K562 (cell line): ENCODE data around the gene CDK4. TPM values are rescaled to one million over a fixed set of nuclear protein-coding genes. Genes with fewer than 3 reads are reported as not detected.
A peak's percentile ranks its signal among the peaks of the same experiment; 100 is the strongest.

Experiments used
- ATAC-seq: fragments of 200-7000 bp; cut with Tn5 transposase; 3 replicates; pipeline ENCODE4 v1.9.1; 2020; ENCODE audit warnings: moderate library complexity
- BruUV-seq: library from RNA; stranded (reverse); fragments of 400-500 nt; replicated peaks from 2 replicates; lab custom pipeline; 2021; lab: Mats Ljungman, UMichigan
- CTCF ChIA-PET: fragments of 300-600 bp; formaldehyde crosslinking; extraction: SDS; loops from one replicate; lab custom pipeline; 2021; ENCODE audit warnings: low intra/inter-chr PET ratio; lab: Yijun Ruan, JAX
- POLR2A ChIA-PET: fragments of 300-600, 350-650 bp; sonication (Branson Sonifier 250); formaldehyde crosslinking; extraction: SDS; loops from one replicate; lab custom pipeline; 2021; ENCODE audit warnings: antibody characterized with exemption, inconsistent platforms; lab: Yijun Ruan, JAX
- DNase-seq, 4 experiments: peaks; one replicate each; pipeline versions ENCODE4 v3.0.0 to v3.0.0-alpha.2; 2011 to 2018; ENCODE audit warnings: low spot score in 3 of 4, mixed read lengths in 3 of 4; ENCODE audit errors: extremely low read depth in 1 of 4
- FAIRE-seq: peaks from 2 replicates; lab custom pipeline; 2011; peaks lifted over from hg19 to GRCh38; lab: Jason Lieb, UNC
- H2AFZ ChIP-seq: 2 replicates; pipeline ENCODE4 v1.6.0; 2011; ENCODE audit warnings: low read depth, low read length, control low read depth, inconsistent platforms
- H3K27ac ChIP-seq: fragments of 200-600 bp; 3 replicates; pipeline ENCODE4 v1.8.0; 2011; ENCODE audit warnings: low read depth, mild to moderate bottlenecking, control low read depth, inconsistent platforms, low read length, moderate library complexity, mixed read lengths; ENCODE audit errors: extremely low read depth
- H3K27me3 ChIP-seq, 2 experiments: fragments of 300-600 bp in 1 of 2; 2 replicates in 1 of 2; 3 replicates in 1 of 2; pipeline versions ENCODE4 v1.6.0 to v1.8.0; 2011; ENCODE audit warnings: inconsistent platforms in 2 of 2, low read length in 2 of 2, mild to moderate bottlenecking in 1 of 2, mixed read lengths in 1 of 2, moderate library complexity in 1 of 2; ENCODE audit not compliant: control insufficient read depth in 2 of 2, insufficient read depth in 2 of 2
- H3K36me3 ChIP-seq: fragments of 300-600 bp; 3 replicates; pipeline ENCODE4 v1.8.0; 2011; ENCODE audit warnings: mild to moderate bottlenecking, low read length, inconsistent platforms; ENCODE audit not compliant: control insufficient read depth, insufficient read depth
- H3K4me1 ChIP-seq, 2 experiments: fragments of 200-600 bp in 1 of 2; replicated peaks in 1 of 2; 2 replicates in 1 of 2; 3 replicates in 1 of 2; pipeline versions ENCODE4 v1.5.1 to v1.8.0; 2011; ENCODE audit warnings: inconsistent platforms in 2 of 2, low read length in 2 of 2, mild to moderate bottlenecking in 1 of 2, mixed read lengths in 1 of 2, moderate library complexity in 1 of 2; ENCODE audit not compliant: control insufficient read depth in 2 of 2, insufficient read depth in 2 of 2
- H3K4me2 ChIP-seq: 2 replicates; pipeline ENCODE4 v1.6.1; 2011; ENCODE audit warnings: low read length, control low read depth, inconsistent platforms, mixed read lengths; ENCODE audit not compliant: insufficient read depth
- H3K4me3 ChIP-seq: fragments of 200-600 bp; sonication (generic), shearing (Covaris generic); 2 replicates; pipeline ENCODE4 v1.5.1; 2016; ENCODE audit warnings: control low read depth, inconsistent platforms
- H3K79me2 ChIP-seq: fragments of 200-600 bp; 3 replicates; pipeline ENCODE4 v1.8.0; 2011; ENCODE audit warnings: low read length, inconsistent platforms; ENCODE audit not compliant: control insufficient read depth, insufficient read depth
- H3K9ac ChIP-seq, 2 experiments: 2 replicates each; pipeline versions ENCODE4 v1.6.0 to v1.6.1; 2011; ENCODE audit warnings: low read depth in 2 of 2, low read length in 2 of 2, control low read depth in 1 of 2, inconsistent platforms in 1 of 2, mild to moderate bottlenecking in 1 of 2, mixed read lengths in 1 of 2; ENCODE audit not compliant: insufficient read depth in 1 of 2
- H3K9me1 ChIP-seq: one replicate; pipeline ENCODE4 v1.6.0; 2011; ENCODE audit warnings: inconsistent platforms, mild to moderate bottlenecking, low read length, moderate library complexity; ENCODE audit not compliant: control insufficient read depth, insufficient read depth
- H3K9me3 ChIP-seq: replicated peaks from 2 replicates; pipeline ENCODE4 v1.5.1; 2011; ENCODE audit warnings: low read depth, low read length, inconsistent platforms; ENCODE audit not compliant: control insufficient read depth, insufficient read depth
- H4K20me1 ChIP-seq: replicated peaks from 2 replicates; pipeline ENCODE4 v1.6.1; 2011; ENCODE audit warnings: low read length, inconsistent platforms, mixed read lengths; ENCODE audit not compliant: control insufficient read depth, insufficient read depth
- CCNT2 ChIP-seq: IDR thresholded peaks from 2 replicates; pipeline ENCODE4 v1.6.1; 2011; ENCODE audit warnings: borderline replicate concordance, low read depth, mild to moderate bottlenecking, moderate library complexity, mixed read lengths, low read length; ENCODE audit not compliant: insufficient read length; ENCODE audit errors: extremely low read depth
- ESRRA ChIP-seq: fragments of 450-650 bp; IDR thresholded peaks from 2 replicates; pipeline ENCODE4 v1.6.1; 2014; ENCODE audit warnings: low read depth, mild to moderate bottlenecking, moderate library complexity, borderline replicate concordance
- FOXM1 ChIP-seq, 2 experiments: fragments of 450-650 bp in 1 of 2; sonication (generic) in 1 of 2; formaldehyde crosslinking in 1 of 2; IDR thresholded peaks; 2 replicates each; pipeline versions ENCODE4 v1.6.1 to v1.9.0; 2017 to 2022; ENCODE audit warnings: low read depth in 2 of 2, mild to moderate bottlenecking in 2 of 2, missing genetic modification reagents in 1 of 2, moderate library complexity in 1 of 2
- KDM2B ChIP-seq: fragments of 250-450 bp; sonication (Bioruptor Pico); IDR thresholded peaks from 2 replicates; pipeline ENCODE4 v1.8.0; 2021; ENCODE audit warnings: mild to moderate bottlenecking, moderate library complexity
- KLF16 ChIP-seq: IDR thresholded peaks from 2 replicates; pipeline ENCODE4 v1.6.1; 2016; ENCODE audit warnings: antibody characterized with exemption
- NFE2 ChIP-seq: IDR thresholded peaks from 2 replicates; pipeline ENCODE4 v1.6.1; 2014; ENCODE audit warnings: antibody characterized with exemption, low read depth
- PCBP2 ChIP-seq: fragments of 200-400 bp; formaldehyde crosslinking; IDR thresholded peaks from 2 replicates; pipeline ENCODE4 v1.6.1; 2018; ENCODE audit warnings: low read length, low read depth, mild to moderate bottlenecking, moderate library complexity; ENCODE audit not compliant: poor library complexity, severe bottlenecking
- PURB ChIP-seq: sonication (generic); formaldehyde crosslinking; IDR thresholded peaks from 2 replicates; pipeline ENCODE4 v1.9.0; 2021; ENCODE audit warnings: low read depth, mild to moderate bottlenecking, missing genetic modification reagents
- TEAD1 ChIP-seq, 2 experiments: fragments of 450-650 bp in 1 of 2; sonication (generic) in 1 of 2; formaldehyde crosslinking; IDR thresholded peaks; 2 replicates each; pipeline versions ENCODE4 v1.4.0 to v1.8.0; 2020 to 2022; ENCODE audit warnings: mild to moderate bottlenecking in 2 of 2, missing genetic modification reagents in 1 of 2
- TSC22D4 ChIP-seq: fragments of 450-650 bp; IDR thresholded peaks from 2 replicates; pipeline ENCODE4 v1.6.1; 2016; ENCODE audit warnings: missing genetic modification characterization, missing biosample characterization, control low read depth
- VEZF1 ChIP-seq: fragments of 200-800 bp; sonication (Bioruptor generic); IDR thresholded peaks from 2 replicates; pipeline ENCODE4 v1.6.1; 2017; ENCODE audit warnings: missing genetic modification characterization, missing compliant biosample characterization
- XRCC5 ChIP-seq: fragments of 200-400 bp; formaldehyde crosslinking; IDR thresholded peaks from 2 replicates; pipeline ENCODE4 v1.6.1; 2017; ENCODE audit warnings: low read depth, mild to moderate bottlenecking, low read length
- ZBTB17 ChIP-seq: fragments of 450-650 bp; formaldehyde crosslinking; IDR thresholded peaks from 2 replicates; pipeline ENCODE4 v1.4.0; 2020; ENCODE audit warnings: mild to moderate bottlenecking
- ZC3H8 ChIP-seq: fragments of 450-650 bp; IDR thresholded peaks from 2 replicates; pipeline ENCODE4 v1.6.1; 2017
- ZFP30 ChIP-seq: fragments of 250-450 bp; sonication (Bioruptor Pico); IDR thresholded peaks from 2 replicates; pipeline ENCODE4 v1.8.0; 2022; ENCODE audit warnings: moderate library complexity, mild to moderate bottlenecking, inconsistent platforms, borderline replicate concordance
- ZNF174 ChIP-seq: fragments of 250-450 bp; sonication (Bioruptor Pico); IDR thresholded peaks from 2 replicates; pipeline ENCODE4 v1.4.0; 2020; ENCODE audit warnings: mild to moderate bottlenecking
- ZNF274 ChIP-seq: IDR thresholded peaks from 2 replicates; pipeline ENCODE4 v1.6.1; 2011; ENCODE audit warnings: low read depth, mild to moderate bottlenecking, low read length, moderate library complexity, borderline replicate concordance
- WGBS: fragments of 100-300 bp; shearing (Covaris generic); methylation state at CpG from one replicate; pipeline ENCODE4 v1.1.6; 2016; ENCODE audit warnings: low coverage, mixed read lengths; ENCODE audit not compliant: insufficient coverage; ENCODE audit errors: missing lambda C conversion rate; 5-methylcytosine and 5-hydroxymethylcytosine counted together
- in situ Hi-C: fragments of 300-500 bp; cut with MboI; formaldehyde crosslinking; loops from 4 replicates; pipeline ENCODE4 v1.15.0; 2018; ENCODE audit warnings: inconsistent platforms, mixed read lengths
- intact Hi-C: fragments of 100-400 bp; cut with micrococcal nuclease; formaldehyde crosslinking; loops from 2 replicates; pipeline ENCODE4 v1.14.2; 2022
- polyA plus RNA-seq, 8 experiments: library from polyadenylated mRNA; depleted of rRNA in 4 of 8; stranded (reverse) in 5 of 8; unstranded in 3 of 8; fragments of >200 nt; fragmentation: Nextera tagmentation in 2 of 8; fragmentation: Illumina TruSeq in 1 of 8; extraction: Ambion mirVana in 2 of 8; extraction: Trizol in 1 of 8; gene quantifications; 2 replicates each; pipeline versions ENCODE4 v1.2.1 to v1.2.3, GENCODE V29; 2011 to 2014; ENCODE audit warnings: inconsistent platforms in 1 of 8, missing spikeins in 1 of 8
- total RNA-seq, 7 experiments: library from RNA; depleted of rRNA in 6 of 7; stranded (reverse); fragments of >200 nt in 6 of 7; fragmentation: Illumina TruSeq in 2 of 7; extraction: Trizol in 2 of 7; gene quantifications; 2 replicates each; pipeline versions ENCODE4 v1.2.1 to v1.2.3, GENCODE V29; 2011 to 2021; ENCODE audit warnings: low replicate concordance in 1 of 7
- TF ChIP-seq, protein P1 (sequence below): sonication (generic); formaldehyde crosslinking; IDR thresholded peaks from 2 replicates; pipeline ENCODE4 v1.8.1; 2023; ENCODE audit warnings: mild to moderate bottlenecking, missing genetic modification reagents

CDK4 gene
- total and polyA plus RNA-seq, 9 of the 15 experiments (the other 6 are each of a cell fraction or from before 2014, with no cell fraction given) = 37.8 to 436 (median 238) TPM

GRCh38 chr12:57746025-57746424, 6.1 kb downstream of the CDK4 start (continued):
- TF ChIP-seq VEZF1 (CRISPR knock-in tag) (0 out of 2 replicates have a peak, but pooled peaks have one; percentile 16), PURB (no peak), CCNT2 (no peak), ZBTB17 (CRISPR knock-in tag) (peak; percentile 50; the same call in 1 of the 2 replicates), ESRRA (no peak), FOXM1 (IDR thresholded peaks at IDR 0.05; ENCODE audit: low read depth) (no peak), FOXM1 (CRISPR knock-in tag; IDR thresholded peaks at IDR 0.05; ENCODE audit: low read depth) (no peak), ZFP30 (CRISPR knock-in tag) (no peak)

DNA sequence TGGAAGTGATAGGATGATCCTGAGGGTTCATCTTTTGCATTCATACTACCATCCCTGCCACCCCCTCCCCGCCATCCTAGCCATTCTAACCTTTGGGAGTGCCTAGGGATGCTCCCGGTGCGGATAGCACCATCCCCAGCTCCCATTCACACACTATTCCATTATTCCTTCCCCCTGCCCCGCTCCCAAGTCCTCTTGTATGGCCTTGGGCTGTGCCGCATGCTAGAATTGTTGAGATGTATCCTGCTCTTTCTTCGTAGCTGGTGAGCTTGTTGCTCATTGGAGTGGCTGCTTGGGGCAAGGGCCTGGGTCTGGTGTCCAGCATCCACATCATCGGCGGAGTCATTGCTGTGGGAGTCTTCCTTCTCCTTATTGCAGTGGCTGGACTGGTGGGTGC, 6.6 kb downstream of the CDK4 start:
- H3K4me3 ChIP-seq = peak overlapping the region; percentile 59
- peak overlapping the region; percentile 84 for H3K27ac ChIP-seq
- no peaks in the 10 kb centered on the region for H3K9me3 ChIP-seq
- intact Hi-C loops = no loop called here
- POLR2A ChIA-PET = interaction anchor here (0.6 to 2.5 kb wide), 13 partner anchors 9 to 226 kb away, joined by 3 to 15 read pairs (median 3); partner anchors contain the start of genes CYP27B1, DDIT3, EEF1AKMT3 and METTL1
- no peak for FAIRE-seq
- WGBS = 32% methylated on average over 8 of the region's 8 CpGs
- H2AFZ ChIP-seq = peak overlapping the region; percentile 68; the same call in 1 of the 2 replicates
- H3K9ac ChIP-seq = peak overlapping the region; percentile 88 to 95
- peak; percentile 42 for ATAC-seq
- H3K27me3 ChIP-seq = peaks cover 0 to 3% of the 10 kb centered on the region in 2 experiments; a peak in 2 of 5 replicates
- CTCF ChIA-PET = no interaction called here
- H3K4me2 ChIP-seq = peak overlapping the region; percentile 88
- peaks cover 45% of the 10 kb centered on the region for H3K36me3 ChIP-seq
- DNase-seq = peak in 1 of 4 experiments; percentile 50
- in situ Hi-C loops = loop anchor here (10.0 kb wide), 1 partner anchor 431 kb away; no protein-coding TSS in a partner anchor
- peaks cover 10% of the 10 kb centered on the region in 2 experiments; a peak in 3 of 5 replicates for H3K4me1 ChIP-seq
- no peaks in the 10 kb centered on the region for H4K20me1 ChIP-seq
- no TSS peak for BruUV-seq
- peaks cover 24% of the 10 kb centered on the region for H3K79me2 ChIP-seq
- no peaks in the 10 kb centered on the region for H3K9me1 ChIP-seq
- no peak; a peak in 1 of 4 replicates for TF ChIP-seq TEAD1 (CRISPR knock-in tag; IDR thresholded peaks at IDR 0.05)
- no peak for TF ChIP-seq ZNF174 (CRISPR knock-in tag)
- TF ChIP-seq NFE2 = no peak
- no peak for TF ChIP-seq KDM2B (CRISPR knock-in tag)
- no peak for TF ChIP-seq KLF16
- TF ChIP-seq, protein P1, sequence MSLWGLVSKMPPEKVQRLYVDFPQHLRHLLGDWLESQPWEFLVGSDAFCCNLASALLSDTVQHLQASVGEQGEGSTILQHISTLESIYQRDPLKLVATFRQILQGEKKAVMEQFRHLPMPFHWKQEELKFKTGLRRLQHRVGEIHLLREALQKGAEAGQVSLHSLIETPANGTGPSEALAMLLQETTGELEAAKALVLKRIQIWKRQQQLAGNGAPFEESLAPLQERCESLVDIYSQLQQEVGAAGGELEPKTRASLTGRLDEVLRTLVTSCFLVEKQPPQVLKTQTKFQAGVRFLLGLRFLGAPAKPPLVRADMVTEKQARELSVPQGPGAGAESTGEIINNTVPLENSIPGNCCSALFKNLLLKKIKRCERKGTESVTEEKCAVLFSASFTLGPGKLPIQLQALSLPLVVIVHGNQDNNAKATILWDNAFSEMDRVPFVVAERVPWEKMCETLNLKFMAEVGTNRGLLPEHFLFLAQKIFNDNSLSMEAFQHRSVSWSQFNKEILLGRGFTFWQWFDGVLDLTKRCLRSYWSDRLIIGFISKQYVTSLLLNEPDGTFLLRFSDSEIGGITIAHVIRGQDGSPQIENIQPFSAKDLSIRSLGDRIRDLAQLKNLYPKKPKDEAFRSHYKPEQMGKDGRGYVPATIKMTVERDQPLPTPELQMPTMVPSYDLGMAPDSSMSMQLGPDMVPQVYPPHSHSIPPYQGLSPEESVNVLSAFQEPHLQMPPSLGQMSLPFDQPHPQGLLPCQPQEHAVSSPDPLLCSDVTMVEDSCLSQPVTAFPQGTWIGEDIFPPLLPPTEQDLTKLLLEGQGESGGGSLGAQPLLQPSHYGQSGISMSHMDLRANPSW = no peak
- TF ChIP-seq PCBP2 = no peak
- no peak for TF ChIP-seq ZC3H8
- no peak for TF ChIP-seq ZNF274
- no peak for TF ChIP-seq TSC22D4 (tag)
- TF ChIP-seq XRCC5 = no peak
